ENCODE results near the gene PINLYP. TPM values are rescaled to one million over a fixed set of nuclear protein-coding genes. Genes with fewer than 3 reads are reported as not detected.
"Not testable (repeated sequence)": the region's sequence is repeated elsewhere in the genome, so short reads cannot be mapped to it uniquely, and the experiment has no call there.

The PINLYP gene
- total RNA-seq, 1 experiment from 2014 or later = 1.5 TPM

- no peak for DNase-seq (ENCODE audit: low spot score)
- in situ Hi-C loops (cut with HindIII; ENCODE audit: low sequenced_read_pairs) = no loop called here
Measured at GRCh38 chr19:43546581-43546980, 29.0 kb upstream of the PINLYP start.

DNA sequence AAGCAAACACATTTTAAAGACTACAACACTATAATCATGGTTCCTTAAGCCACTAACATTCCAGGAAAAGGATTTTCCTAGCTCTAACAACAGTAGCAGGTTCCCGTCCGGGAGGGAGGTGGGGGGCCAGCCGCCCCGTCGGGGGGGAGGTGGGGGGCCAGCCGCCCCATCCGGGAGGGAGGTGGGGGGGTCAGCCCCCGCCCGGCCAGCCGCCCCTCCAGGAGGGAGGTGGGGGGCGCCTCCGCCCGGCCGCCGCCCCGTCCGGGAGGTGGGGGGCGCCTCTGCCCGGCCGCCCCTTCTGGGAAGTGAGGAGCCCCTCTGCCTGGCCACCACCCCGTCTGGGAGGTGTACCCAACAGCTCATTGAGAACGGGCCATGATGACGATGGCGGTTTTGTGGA lies 27.7 kb upstream of the PINLYP start:
- DNase-seq (ENCODE audit: low spot score); in situ Hi-C loops (cut with HindIII; ENCODE audit: low sequenced_read_pairs): not testable (repeated sequence)

DNA sequence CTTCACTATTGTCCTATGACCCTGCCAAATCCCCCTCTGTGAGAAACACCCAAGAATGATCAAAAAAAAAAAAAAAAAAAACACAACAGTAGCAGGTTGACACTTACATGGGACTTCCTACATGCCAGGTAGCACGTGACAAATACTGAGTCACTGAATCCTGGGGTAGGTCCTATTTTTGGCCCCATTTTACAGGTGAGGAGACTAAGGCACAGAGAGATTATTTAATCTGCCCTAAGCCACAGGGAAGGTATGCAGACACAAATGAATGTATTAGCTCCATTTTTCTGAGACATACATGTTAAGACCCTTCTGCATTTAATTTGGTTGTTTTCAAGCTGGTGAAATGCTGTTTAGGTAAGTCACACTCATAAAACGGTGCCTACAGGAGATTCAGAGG lies 26.9 kb upstream of the PINLYP start:
- no peak for DNase-seq (ENCODE audit: low spot score)
- in situ Hi-C loops (cut with HindIII; ENCODE audit: low sequenced_read_pairs) = no loop called here

DNA sequence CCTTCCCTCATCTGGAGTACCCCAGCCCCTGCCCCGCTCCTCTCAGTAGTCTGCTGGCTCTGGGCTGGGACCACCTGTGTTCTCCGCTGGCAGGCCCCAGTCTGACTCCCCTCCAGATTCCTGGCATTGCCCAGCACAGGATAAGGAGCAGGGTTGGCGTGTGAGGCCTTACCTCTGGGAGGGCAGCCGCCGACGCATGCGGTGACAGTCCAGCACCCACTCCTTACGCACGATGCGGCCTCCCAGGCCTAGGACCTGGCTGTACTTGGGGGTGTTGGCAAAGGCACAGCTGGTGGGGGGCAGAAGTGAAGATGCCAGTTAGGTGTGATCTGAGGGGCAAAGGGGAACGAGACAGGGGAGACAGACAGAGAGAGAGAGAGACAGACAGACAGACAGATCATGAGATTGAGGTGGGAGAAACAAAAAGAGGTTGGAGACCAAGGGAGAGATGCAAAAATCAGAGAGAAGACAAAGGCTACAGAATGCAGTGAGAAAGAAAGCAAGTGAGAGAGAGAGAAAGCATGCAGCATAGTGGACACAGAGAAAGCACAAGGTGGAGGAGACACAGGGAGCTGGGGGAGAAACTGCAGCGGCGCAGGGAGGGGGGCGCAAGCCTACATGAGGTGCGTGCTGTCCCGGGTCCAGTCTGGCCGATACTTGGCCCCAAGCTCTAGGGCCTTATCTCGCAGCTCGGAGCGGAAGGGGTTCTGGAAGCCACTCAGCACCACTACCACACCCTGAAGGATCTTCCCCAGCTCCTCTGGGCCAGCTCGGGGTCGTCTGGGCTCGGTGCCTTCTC lies 24.0 kb upstream of the PINLYP start:
- DNase-seq (ENCODE audit: low spot score) = no peak
- in situ Hi-C loops (cut with HindIII; ENCODE audit: low sequenced_read_pairs) = no loop called here

- no peak for DNase-seq (ENCODE audit: low spot score)
- in situ Hi-C loops (cut with HindIII; ENCODE audit: low sequenced_read_pairs) = no loop called here
Measured at GRCh38 chr19:43552198-43552450, 23.5 kb upstream of the PINLYP start.

DNA sequence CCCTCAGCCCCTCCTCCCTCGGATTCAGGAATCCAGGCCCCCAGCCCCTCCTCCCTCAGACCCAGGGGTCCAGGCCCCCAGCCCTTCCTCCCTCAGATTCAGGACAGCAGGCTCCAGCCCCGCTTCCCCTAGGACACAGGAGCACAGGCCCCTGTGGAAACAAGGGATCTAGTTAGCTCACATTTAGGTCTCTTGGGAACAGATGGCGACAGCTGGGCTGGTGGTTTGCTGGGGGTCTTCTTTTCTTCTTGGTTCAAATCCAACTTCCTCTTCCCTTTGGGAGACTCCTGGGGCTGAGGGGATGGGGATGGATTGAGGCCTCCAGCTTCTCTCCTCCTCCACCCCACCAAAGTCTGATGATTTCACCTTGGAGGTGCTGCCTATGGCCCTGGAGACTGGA lies 23.0 kb upstream of the PINLYP start:
- in situ Hi-C loops (cut with HindIII; ENCODE audit: low sequenced_read_pairs) = no loop called here
- DNase-seq (ENCODE audit: low spot score) = no peak

DNA sequence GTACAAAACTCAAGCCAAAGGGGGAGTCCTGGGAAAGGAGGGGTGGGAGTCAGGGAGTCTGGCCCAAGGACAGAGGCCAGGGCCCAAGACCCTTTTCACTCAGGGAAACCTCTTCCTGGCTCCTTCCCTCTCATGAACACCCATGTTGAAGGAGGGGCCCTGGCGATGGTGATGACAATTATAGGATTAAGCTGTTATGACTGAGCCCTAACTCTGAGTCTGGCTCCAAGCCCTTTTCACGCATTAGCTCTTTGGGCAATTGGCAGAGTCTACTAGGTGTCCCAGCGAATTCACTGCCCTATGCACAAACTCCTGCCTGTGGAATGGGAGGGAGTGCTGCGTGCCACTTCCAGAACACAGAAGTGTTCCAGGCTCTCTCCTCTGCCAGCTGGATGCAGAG lies 21.9 kb upstream of the PINLYP start:
- no peak for DNase-seq (ENCODE audit: low spot score)
- in situ Hi-C loops (cut with HindIII; ENCODE audit: low sequenced_read_pairs) = no loop called here

DNA sequence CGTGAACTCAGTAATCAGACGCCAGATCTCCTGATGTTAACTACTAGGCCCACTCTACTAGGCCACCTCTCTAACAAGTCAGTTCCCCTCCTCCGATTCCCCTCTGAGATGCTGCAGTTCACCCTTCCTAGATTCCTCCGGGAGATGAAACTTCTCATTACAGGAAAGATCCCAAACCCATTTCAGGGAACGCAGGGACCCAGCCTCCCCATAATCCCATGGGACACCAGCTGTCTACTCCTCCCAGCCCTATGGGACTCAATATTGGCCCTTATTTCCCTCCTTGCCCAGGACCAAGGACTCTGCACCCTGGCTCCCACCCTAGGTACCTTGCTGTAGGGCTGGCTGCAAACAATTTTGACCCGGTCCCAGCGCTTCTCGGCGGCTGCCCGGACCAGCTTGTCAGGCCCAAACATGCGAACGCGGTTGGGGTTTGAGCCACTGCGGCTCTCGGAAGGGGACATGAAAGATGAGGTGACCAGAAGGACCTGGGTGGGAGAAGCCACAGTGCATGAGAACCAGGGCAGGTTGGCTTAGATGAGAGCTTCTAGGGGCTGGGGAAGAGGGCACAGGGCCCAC lies 21.2 kb upstream of the PINLYP start:
- no peak for DNase-seq (ENCODE audit: low spot score)
- in situ Hi-C loops (cut with HindIII; ENCODE audit: low sequenced_read_pairs) = no loop called here

DNA sequence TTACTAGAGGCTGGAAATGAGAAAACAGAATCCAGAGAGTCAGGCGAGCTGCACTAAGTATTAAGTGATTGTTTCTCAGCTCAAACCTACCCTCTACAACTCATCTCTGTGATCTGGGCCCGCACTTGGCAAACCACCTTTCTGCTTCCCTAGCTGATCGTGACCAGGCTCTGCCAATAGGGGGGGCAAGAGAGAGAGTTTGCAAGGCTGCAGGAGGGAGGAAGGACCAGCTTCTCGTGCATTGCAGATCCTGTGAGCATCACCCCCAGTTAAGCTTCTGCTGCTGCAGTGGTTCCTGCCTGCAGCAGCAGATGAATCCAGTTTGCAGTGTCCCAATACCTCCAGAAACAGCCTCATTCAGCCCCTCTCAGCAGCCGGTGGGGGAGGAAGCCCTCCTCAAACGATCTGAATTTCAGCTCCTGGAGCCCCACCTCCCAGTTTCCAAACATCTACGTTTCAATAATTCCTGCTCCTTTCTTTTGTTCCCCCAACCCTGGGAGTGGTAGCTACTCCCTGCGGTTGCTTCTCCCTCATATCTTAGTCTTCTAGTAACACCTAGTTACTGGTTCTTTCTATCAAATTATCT lies 20.3 kb upstream of the PINLYP start:
- in situ Hi-C loops (cut with HindIII; ENCODE audit: low sequenced_read_pairs) = no loop called here

DNA sequence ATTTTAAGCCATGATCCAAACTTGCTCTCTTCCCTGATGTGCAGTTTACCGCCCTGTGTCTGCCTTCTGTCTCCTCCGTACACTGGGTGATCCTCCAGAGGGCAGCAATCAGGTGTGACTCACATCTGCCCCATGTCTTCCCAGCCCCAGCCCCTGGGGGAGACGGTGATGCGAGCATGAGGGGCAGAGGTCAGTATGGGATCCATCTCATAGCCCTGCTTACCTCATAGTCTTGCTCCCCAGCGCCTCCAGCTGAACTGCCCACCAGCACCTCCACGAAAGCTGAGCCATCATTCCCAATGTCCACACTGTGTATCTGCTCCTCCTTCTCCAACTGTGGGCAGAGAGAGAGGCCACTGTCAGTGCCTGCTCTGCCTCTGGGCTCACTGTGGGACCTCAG lies 14.9 kb upstream of the PINLYP start:
- in situ Hi-C loops (cut with HindIII; ENCODE audit: low sequenced_read_pairs) = no loop called here
- no peak for DNase-seq (ENCODE audit: low spot score)

More for the DNA sequence above, 20.3 kb upstream of the PINLYP start:
- DNase-seq (ENCODE audit: low spot score) = peak; percentile 92

GRCh38 chr19:43561139-43561970 lies 14.2 kb upstream of the PINLYP start:
- no peak for DNase-seq (ENCODE audit: low spot score)
- in situ Hi-C loops (cut with HindIII; ENCODE audit: low sequenced_read_pairs) = no loop called here

DNA sequence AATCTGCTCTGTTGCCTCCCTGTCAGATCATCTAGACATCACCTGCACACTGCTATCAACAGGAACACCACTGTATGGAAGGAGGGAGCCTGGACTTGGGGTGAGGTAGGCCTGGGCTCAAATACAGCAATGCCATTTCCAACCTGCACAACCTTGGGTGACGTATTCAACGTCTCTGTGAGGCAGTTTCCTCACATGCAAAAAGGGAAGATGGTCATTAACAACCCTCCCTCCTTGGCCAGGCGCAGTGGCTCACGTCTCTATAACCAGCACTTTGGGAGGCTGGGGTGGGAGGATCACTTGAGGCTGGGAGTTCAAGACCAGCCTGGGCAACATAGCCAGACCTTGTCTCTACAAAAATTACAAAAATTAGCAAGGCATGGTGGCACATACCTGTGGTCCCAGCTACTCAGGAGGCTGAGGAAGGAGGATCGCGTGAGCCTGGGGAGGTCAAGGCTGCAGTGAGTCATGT lies 13.3 kb upstream of the PINLYP start:
- no peak for DNase-seq (ENCODE audit: low spot score)
- in situ Hi-C loops (cut with HindIII; ENCODE audit: low sequenced_read_pairs) = no loop called here

GRCh38 chr19:43562698-43563241 lies 12.8 kb upstream of the PINLYP start:
- in situ Hi-C loops (cut with HindIII; ENCODE audit: low sequenced_read_pairs) = no loop called here
- DNase-seq (ENCODE audit: low spot score) = peak; percentile 96

- in situ Hi-C loops (cut with HindIII; ENCODE audit: low sequenced_read_pairs) = no loop called here
Measured at GRCh38 chr19:43563816-43564457, 11.7 kb upstream of the PINLYP start.

DNA sequence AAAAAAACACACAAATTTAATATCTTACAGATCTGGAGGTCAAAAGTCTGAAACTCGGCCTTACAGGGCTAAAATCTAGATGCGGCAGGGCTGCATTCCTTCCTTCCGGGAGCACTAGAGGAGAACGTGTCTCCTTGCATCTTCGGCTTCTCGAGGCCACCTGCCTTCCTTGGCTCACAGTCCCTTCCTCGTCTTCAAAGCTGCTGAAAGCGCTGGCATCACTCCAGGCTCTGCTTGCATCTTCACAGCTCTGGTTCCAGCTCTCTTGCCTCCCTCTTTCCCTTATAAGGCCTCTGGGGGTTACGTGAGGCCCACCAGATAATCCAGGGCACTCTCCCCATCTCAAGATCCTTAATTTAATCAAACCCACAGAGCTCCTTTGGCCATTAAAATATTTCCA lies 10.8 kb upstream of the PINLYP start:
- in situ Hi-C loops (cut with HindIII; ENCODE audit: low sequenced_read_pairs) = no loop called here
- peak; percentile 83 for DNase-seq (ENCODE audit: low spot score)

More at GRCh38 chr19:43563816-43564457, 11.7 kb upstream of the PINLYP start:
- peak; percentile 28 for DNase-seq (ENCODE audit: low spot score)

DNA sequence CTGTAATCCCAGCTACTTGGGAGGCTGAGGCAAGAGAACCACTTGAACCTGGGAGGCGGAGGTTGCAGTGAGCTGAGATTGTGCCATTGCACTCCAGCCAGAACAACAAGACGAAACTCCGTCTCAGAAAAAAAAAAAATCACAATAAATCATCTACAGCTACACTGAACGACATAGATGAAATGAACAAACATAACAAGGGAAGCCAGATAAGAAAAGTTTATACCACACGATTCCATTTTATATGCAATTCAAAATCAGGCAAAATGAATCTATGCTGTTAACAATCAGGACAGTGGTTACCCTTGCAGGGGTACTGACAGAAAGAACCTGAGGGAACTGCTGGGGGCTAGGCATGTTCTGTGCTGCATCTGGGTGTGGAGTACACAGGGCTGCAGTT lies 5.9 kb upstream of the PINLYP start:
- in situ Hi-C loops (cut with HindIII; ENCODE audit: low sequenced_read_pairs) = no loop called here

GRCh38 chr19:43570174-43570791 lies 5.3 kb upstream of the PINLYP start:
- in situ Hi-C loops (cut with HindIII; ENCODE audit: low sequenced_read_pairs) = no loop called here

More for the DNA sequence above, 5.9 kb upstream of the PINLYP start:
- DNase-seq (ENCODE audit: low spot score) = no peak

GRCh38 chr19:43572171-43572588 lies 3.4 kb upstream of the PINLYP start:
- in situ Hi-C loops (cut with HindIII; ENCODE audit: low sequenced_read_pairs) = no loop called here

More at GRCh38 chr19:43570174-43570791, 5.3 kb upstream of the PINLYP start:
- DNase-seq (ENCODE audit: low spot score) = no peak

More at GRCh38 chr19:43572171-43572588, 3.4 kb upstream of the PINLYP start:
- no peak for DNase-seq (ENCODE audit: low spot score)

All from G401 (cell line).